Breast epithelium (tissue), 4 donors: ENCODE data around the gene IL13RA1. TPM values are rescaled to one million over a fixed set of nuclear protein-coding genes. Genes with fewer than 3 reads are reported as not detected.
"Not testable (repeated sequence)": the region's sequence is repeated elsewhere in the genome, so short reads cannot be mapped to it uniquely, and the experiment has no call there.

ENCODE experiments used
- DNase-seq, 2 donors: peaks; one replicate each; pipeline ENCODE4 v3.0.0-alpha.2; 2019; ENCODE audit warnings: low spot score in 2 of 2
- H3K27ac ChIP-seq, 2 donors: fragments of 200-600 bp; sonication (generic) in 1 of 2; one replicate each; pipeline ENCODE4 v1.5.1; 2016 to 2019; ENCODE audit warnings: mild to moderate bottlenecking in 1 of 2
- H3K27me3 ChIP-seq, 2 donors: fragments of 200-600 bp; sonication (generic) in 1 of 2; one replicate each; pipeline versions ENCODE4 v1.5.1 to v1.6.0; 2017 to 2019; ENCODE audit warnings: control low read depth in 1 of 2, mild to moderate bottlenecking in 1 of 2
- H3K36me3 ChIP-seq: fragments of 200-600 bp; one replicate; pipeline ENCODE4 v1.5.1; 2019
- H3K4me1 ChIP-seq, 2 donors: fragments of 200-600 bp; sonication (generic); one replicate each; pipeline ENCODE4 v1.5.1; 2016 to 2019; ENCODE audit warnings: control low read depth in 1 of 2
- H3K4me3 ChIP-seq, 3 donors: fragments of 200-600 bp; sonication (generic); 1 replicate in 2 of 3; 2 replicates in 1 of 3; pipeline ENCODE4 v1.5.1; 2016 to 2019; ENCODE audit warnings: mild to moderate bottlenecking in 3 of 3, moderate library complexity in 2 of 3
- H3K9me3 ChIP-seq, 2 donors: fragments of 200-600 bp; sonication (generic) in 1 of 2; one replicate each; pipeline ENCODE4 v1.5.1; 2016 to 2019; ENCODE audit warnings: control low read depth in 1 of 2
- CTCF ChIP-seq, 3 donors: fragments of 450-650 bp; IDR thresholded peaks; one replicate each; pipeline ENCODE4 v1.5.1; 2016 to 2017; ENCODE audit warnings: antibody characterized with exemption in 3 of 3, mild to moderate bottlenecking in 3 of 3, moderate library complexity in 3 of 3
- POLR2A ChIP-seq: fragments of 450-650 bp; IDR thresholded peaks from one replicate; pipeline ENCODE4 v1.6.1; 2016; ENCODE audit warnings: antibody characterized with exemption, mild to moderate bottlenecking, moderate library complexity
- POLR2AphosphoS5 ChIP-seq, 3 donors: sonication (generic); formaldehyde crosslinking; IDR thresholded peaks; one replicate each; pipeline ENCODE4 v1.6.1; 2017; ENCODE audit warnings: antibody characterized with exemption in 3 of 3
- intact Hi-C: fragments of 100-400 bp; cut with DNase I; formaldehyde crosslinking; loops from one replicate; pipeline ENCODE4 v1.15.1; 2023; ENCODE audit warnings: low total_unique reads
- total RNA-seq, 3 donors: library from RNA; depleted of rRNA; stranded (reverse); fragments of >200 nt; gene quantifications; one replicate each; pipeline ENCODE4 v1.1.0, GENCODE V29; 2016

IL13RA1 gene
- total RNA-seq, 3 donors from 2014 or later, result 71.4 to 80.8 (median 77.4) TPM

- TF ChIP-seq CTCF (IDR thresholded peaks at IDR 0.05), result no peak
- TF ChIP-seq POLR2A, result no peak
- no peak for TF ChIP-seq POLR2AphosphoS5 (IDR thresholded peaks at IDR 0.05)
- H3K9me3 ChIP-seq, result peaks cover 0 to 5% of the 10 kb centered on the region in 2 donors
- peak overlapping the region in 1 of 2 donors; percentile 92 for H3K27ac ChIP-seq
- no peaks in the 10 kb centered on the region for H3K36me3 ChIP-seq
- intact Hi-C loops, result no loop called here
- peak overlapping the region; percentile 68 to 89 (median 72) for H3K4me3 ChIP-seq
- DNase-seq, result no peak
- no peaks in the 10 kb centered on the region for H3K4me1 ChIP-seq
- peaks cover 0 to 9% of the 10 kb centered on the region in 2 donors for H3K27me3 ChIP-seq
Measured at GRCh38 chrX:118729042-118729652, 1.7 kb downstream of the IL13RA1 start.

GRCh38 chrX:118730500-118731247, 3.3 kb downstream of the IL13RA1 start:
- Histone ChIP-seq H3K4me3 (peak overlapping the region in 1 of 3 donors; percentile 20), H3K4me1 (no peaks in the 10 kb centered on the region), H3K36me3 (no peaks in the 10 kb centered on the region), H3K9me3 (peaks cover 0 to 5% of the 10 kb centered on the region in 2 donors), H3K27me3 (peaks cover 0 to 9% of the 10 kb centered on the region in 2 donors), H3K27ac (peak overlapping the region; percentile 46 to 62)
- no peak for DNase-seq
- intact Hi-C loops, result no loop called here
- TF ChIP-seq POLR2AphosphoS5 (IDR thresholded peaks at IDR 0.05), result no peak
- TF ChIP-seq POLR2A, result no peak
- no peak for TF ChIP-seq CTCF (IDR thresholded peaks at IDR 0.05)

GRCh38 chrX:118732551-118732950, 5.1 kb downstream of the IL13RA1 start:
- H3K9me3 ChIP-seq, result peaks cover 0 to 12% of the 10 kb centered on the region in 2 donors
- DNase-seq, H3K36me3 ChIP-seq, H3K27ac ChIP-seq, H3K4me1 ChIP-seq, intact Hi-C loops, H3K27me3 ChIP-seq, H3K4me3 ChIP-seq: not testable (repeated sequence)

GRCh38 chrX:118734909-118735308, 7.5 kb downstream of the IL13RA1 start:
- no peaks in the 10 kb centered on the region for H3K27me3 ChIP-seq
- no peak for TF ChIP-seq CTCF (IDR thresholded peaks at IDR 0.05)
- TF ChIP-seq POLR2A, result no peak
- no peak for TF ChIP-seq POLR2AphosphoS5 (IDR thresholded peaks at IDR 0.05)
- H3K36me3 ChIP-seq, result no peaks in the 10 kb centered on the region
- H3K9me3 ChIP-seq, result peaks cover 0 to 12% of the 10 kb centered on the region in 2 donors
- no peaks in the 10 kb centered on the region for H3K4me1 ChIP-seq
- H3K4me3 ChIP-seq, result no peak overlapping the region
- DNase-seq, result no peak
- intact Hi-C loops, result no loop called here
- H3K27ac ChIP-seq, result no peak overlapping the region

GRCh38 chrX:118736394-118737010, 9.1 kb downstream of the IL13RA1 start:
- H3K4me1 ChIP-seq, result no peaks in the 10 kb centered on the region
- no peaks in the 10 kb centered on the region for H3K36me3 ChIP-seq
- H3K27ac ChIP-seq, result no peak overlapping the region
- intact Hi-C loops, result no loop called here
- no peak for DNase-seq
- H3K27me3 ChIP-seq, result no peaks in the 10 kb centered on the region
- H3K4me3 ChIP-seq, result no peak overlapping the region
- H3K9me3 ChIP-seq, result peaks cover 0 to 12% of the 10 kb centered on the region in 2 donors
- TF ChIP-seq POLR2AphosphoS5 (IDR thresholded peaks at IDR 0.05) (no peak), CTCF (IDR thresholded peaks at IDR 0.05) (no peak), POLR2A (no peak)
